ENCODE measurements around the gene DOCK10.

The DOCK10 gene

GRCh38 chr2:224970311-224970710, 72.0 kb downstream of the DOCK10 start:
- no peak for TF ChIP-seq Cebpa-rat (IDR thresholded peaks at IDR 0.05)
- Histone ChIP-seq H3K9ac (no peak overlapping the region), H3K27me3 (no peaks in the 10 kb centered on the region), H3K4me2 (peak overlapping the region; percentile 55), H3K4me3 (no peak overlapping the region), H3K4me1 (peaks cover 52% of the 10 kb centered on the region), H3K36me3 (no peaks in the 10 kb centered on the region), H4K20me1 (no peaks in the 10 kb centered on the region), H3K27ac (no peak overlapping the region), H3K9me3 (no peaks in the 10 kb centered on the region)

- no peaks in the 10 kb centered on the region for H3K9me3 ChIP-seq
- TF ChIP-seq Cebpa-rat (IDR thresholded peaks at IDR 0.05), result no peak
- H3K27ac ChIP-seq, result no peak overlapping the region
- peaks cover 52% of the 10 kb centered on the region for H3K4me1 ChIP-seq
- no peak overlapping the region for H3K9ac ChIP-seq
- H3K36me3 ChIP-seq, result no peaks in the 10 kb centered on the region
- H4K20me1 ChIP-seq, result no peaks in the 10 kb centered on the region
- H3K4me3 ChIP-seq, result no peak overlapping the region
- H3K4me2 ChIP-seq, result peak overlapping the region; percentile 55
- H3K27me3 ChIP-seq, result no peaks in the 10 kb centered on the region
Observed at GRCh38 chr2:224969633-224970260, 72.5 kb downstream of the DOCK10 start.

GRCh38 chr2:224969095-224969494, 73.2 kb downstream of the DOCK10 start:
- Histone ChIP-seq H3K9ac (no peak overlapping the region), H3K27ac (no peak overlapping the region; the same call in 1 of the 2 replicates), H3K4me3 (no peak overlapping the region), H3K9me3 (no peaks in the 10 kb centered on the region), H3K36me3 (no peaks in the 10 kb centered on the region), H3K4me1 (peaks cover 49% of the 10 kb centered on the region), H3K27me3 (no peaks in the 10 kb centered on the region), H4K20me1 (no peaks in the 10 kb centered on the region), H3K4me2 (peak overlapping the region; percentile 79)
- TF ChIP-seq Cebpa-rat (IDR thresholded peaks at IDR 0.05), result no peak

GRCh38 chr2:224968051-224968450, 74.2 kb downstream of the DOCK10 start:
- Histone ChIP-seq H3K4me2 (peak overlapping the region; percentile 79), H3K4me1 (peaks cover 38% of the 10 kb centered on the region), H3K9me3 (no peaks in the 10 kb centered on the region), H3K27me3 (no peaks in the 10 kb centered on the region), H3K36me3 (no peaks in the 10 kb centered on the region), H3K4me3 (no peak overlapping the region), H4K20me1 (no peaks in the 10 kb centered on the region), H3K27ac (peak overlapping the region; percentile 56; the same call in 1 of the 2 replicates), H3K9ac (peak overlapping the region; percentile 28; the same call in 1 of the 2 replicates)
- no peak for TF ChIP-seq Cebpa-rat (IDR thresholded peaks at IDR 0.05)

GRCh38 chr2:224966613-224967012, 75.7 kb downstream of the DOCK10 start:
- H3K9me3 ChIP-seq, result no peaks in the 10 kb centered on the region
- no peaks in the 10 kb centered on the region for H3K27me3 ChIP-seq
- no peak overlapping the region for H3K4me2 ChIP-seq
- 0 out of 2 replicates have a peak, but pooled peaks cover 4% of the 10 kb centered on the region for H3K36me3 ChIP-seq
- no peak overlapping the region for H3K4me3 ChIP-seq
- H3K9ac ChIP-seq, result no peak overlapping the region
- TF ChIP-seq Cebpa-rat (IDR thresholded peaks at IDR 0.05), result no peak
- H3K4me1 ChIP-seq, result peaks cover 38% of the 10 kb centered on the region
- H4K20me1 ChIP-seq, result no peaks in the 10 kb centered on the region
- no peak overlapping the region for H3K27ac ChIP-seq

- Histone ChIP-seq H3K4me1 (peaks cover 16% of the 10 kb centered on the region), H3K27me3 (no peaks in the 10 kb centered on the region), H4K20me1 (no peaks in the 10 kb centered on the region), H3K27ac (no peak overlapping the region), H3K4me3 (no peak overlapping the region), H3K4me2 (no peak overlapping the region), H3K9me3 (no peaks in the 10 kb centered on the region), H3K9ac (no peak overlapping the region), H3K36me3 (0 out of 2 replicates have a peak, but pooled peaks cover 13% of the 10 kb centered on the region)
- TF ChIP-seq Cebpa-rat (IDR thresholded peaks at IDR 0.05), result no peak
Observed at GRCh38 chr2:224959556-224959955, 82.7 kb downstream of the DOCK10 start.

- H3K27ac ChIP-seq, result no peak overlapping the region
- no peaks in the 10 kb centered on the region for H3K27me3 ChIP-seq
- H3K9ac ChIP-seq, result no peak overlapping the region
- TF ChIP-seq Cebpa-rat (IDR thresholded peaks at IDR 0.05), result no peak
- 0 out of 2 replicates have a peak, but pooled peaks cover 13% of the 10 kb centered on the region for H3K36me3 ChIP-seq
- no peak overlapping the region for H3K4me2 ChIP-seq
- H3K4me1 ChIP-seq, result peaks cover 19% of the 10 kb centered on the region
- no peaks in the 10 kb centered on the region for H3K9me3 ChIP-seq
- H3K4me3 ChIP-seq, result no peak overlapping the region
- H4K20me1 ChIP-seq, result no peaks in the 10 kb centered on the region
Observed at GRCh38 chr2:224958873-224959272, 83.4 kb downstream of the DOCK10 start.

- no peak for TF ChIP-seq Cebpa-rat (IDR thresholded peaks at IDR 0.05)
- H3K4me2 ChIP-seq, result no peak overlapping the region
- H3K4me3 ChIP-seq, result no peak overlapping the region
- H3K27me3 ChIP-seq, result no peaks in the 10 kb centered on the region
- no peak overlapping the region for H3K9ac ChIP-seq
- H3K9me3 ChIP-seq, result no peaks in the 10 kb centered on the region
- H3K36me3 ChIP-seq, result 0 out of 2 replicates have a peak, but pooled peaks cover 13% of the 10 kb centered on the region
- H3K4me1 ChIP-seq, result peaks cover 22% of the 10 kb centered on the region
- H3K27ac ChIP-seq, result no peak overlapping the region
- no peaks in the 10 kb centered on the region for H4K20me1 ChIP-seq
Observed at GRCh38 chr2:224958462-224958857, 83.8 kb downstream of the DOCK10 start.

- H3K9ac ChIP-seq, result no peak overlapping the region
- TF ChIP-seq Cebpa-rat (IDR thresholded peaks at IDR 0.05), result no peak
- peaks cover 29% of the 10 kb centered on the region for H3K4me1 ChIP-seq
- no peak overlapping the region for H3K27ac ChIP-seq
- 0 out of 2 replicates have a peak, but pooled peaks cover 13% of the 10 kb centered on the region for H3K36me3 ChIP-seq
- H3K4me3 ChIP-seq, result no peak overlapping the region
- no peaks in the 10 kb centered on the region for H3K27me3 ChIP-seq
- H3K4me2 ChIP-seq, result no peak overlapping the region
- no peaks in the 10 kb centered on the region for H3K9me3 ChIP-seq
- no peaks in the 10 kb centered on the region for H4K20me1 ChIP-seq
Observed at GRCh38 chr2:224957540-224958461, 84.5 kb downstream of the DOCK10 start.

- H3K4me3 ChIP-seq, result no peak overlapping the region
- no peak overlapping the region for H3K27ac ChIP-seq
- H3K9me3 ChIP-seq, result peaks cover 6% of the 10 kb centered on the region; the same call in 1 of the 2 replicates
- H3K4me1 ChIP-seq, result peaks cover 39% of the 10 kb centered on the region
- no peak overlapping the region for H3K9ac ChIP-seq
- 0 out of 2 replicates have a peak, but pooled peaks cover 9% of the 10 kb centered on the region for H3K36me3 ChIP-seq
- no peaks in the 10 kb centered on the region for H3K27me3 ChIP-seq
- TF ChIP-seq Cebpa-rat (IDR thresholded peaks at IDR 0.05), result no peak
- H3K4me2 ChIP-seq, result no peak overlapping the region
- H4K20me1 ChIP-seq, result no peaks in the 10 kb centered on the region
Observed at GRCh38 chr2:224956706-224957105, 85.6 kb downstream of the DOCK10 start.
